ENCODE data around the gene PGGHG. TPM values are rescaled to one million over a fixed set of nuclear protein-coding genes. Genes with fewer than 3 reads are reported as not detected.

The PGGHG gene
- total and polyA plus RNA-seq, 4 donors = 21.6 to 145 (median 87.9) TPM

DNA sequence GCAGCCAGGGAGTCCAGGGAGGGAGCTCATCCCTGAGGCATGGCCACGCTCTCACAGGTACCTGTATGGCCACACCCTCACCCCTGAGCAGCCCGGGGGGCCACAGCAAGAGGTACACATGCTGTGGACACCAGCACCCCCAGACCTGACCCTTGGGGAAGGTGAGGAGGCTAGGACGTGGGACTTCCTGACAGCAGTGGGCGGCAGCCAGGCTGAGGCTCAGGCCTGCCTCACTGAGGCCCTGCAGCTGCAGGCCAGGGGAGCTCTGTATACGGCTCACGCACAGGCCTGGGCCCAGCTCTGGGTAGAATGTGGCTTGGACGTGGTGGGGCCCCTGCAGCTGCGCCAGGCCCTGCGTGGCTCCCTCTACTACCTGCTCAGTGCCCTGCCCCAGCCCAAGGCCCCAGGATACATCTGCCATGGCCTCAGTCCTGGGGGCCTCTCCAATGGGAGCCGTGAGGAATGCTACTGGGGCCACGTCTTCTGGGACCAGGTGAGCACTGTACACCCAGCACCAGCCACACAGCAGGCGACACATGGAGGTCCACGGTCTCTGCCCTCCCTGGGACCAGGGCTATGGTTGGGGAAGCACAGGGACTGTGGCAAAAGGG lies 1.8 kb downstream of the PGGHG start:
- no peak overlapping the region for H3K27ac ChIP-seq (ENCODE audit: low read depth in 1 of 2, low read length in 1 of 2)
- H3K27me3 ChIP-seq (ENCODE audit: control insufficient read depth in 3 of 3, insufficient read depth in 3 of 3, low read length in 2 of 3) = peaks cover 0 to 19% (median 10%) of the 10 kb centered on the region in 3 donors
- peaks cover 0 to 23% (median 0%) of the 10 kb centered on the region in 4 donors for H3K36me3 ChIP-seq (ENCODE audit: control insufficient read depth in 4 of 4, insufficient read depth in 4 of 4, low read length in 4 of 4)
- no peak overlapping the region for H3K9ac ChIP-seq (ENCODE audit: insufficient read depth in 1 of 2, low read length in 2 of 2)
- no peak for ATAC-seq (ENCODE audit: insufficient read depth, low FRiP score)
- TF ChIP-seq, protein P1, sequence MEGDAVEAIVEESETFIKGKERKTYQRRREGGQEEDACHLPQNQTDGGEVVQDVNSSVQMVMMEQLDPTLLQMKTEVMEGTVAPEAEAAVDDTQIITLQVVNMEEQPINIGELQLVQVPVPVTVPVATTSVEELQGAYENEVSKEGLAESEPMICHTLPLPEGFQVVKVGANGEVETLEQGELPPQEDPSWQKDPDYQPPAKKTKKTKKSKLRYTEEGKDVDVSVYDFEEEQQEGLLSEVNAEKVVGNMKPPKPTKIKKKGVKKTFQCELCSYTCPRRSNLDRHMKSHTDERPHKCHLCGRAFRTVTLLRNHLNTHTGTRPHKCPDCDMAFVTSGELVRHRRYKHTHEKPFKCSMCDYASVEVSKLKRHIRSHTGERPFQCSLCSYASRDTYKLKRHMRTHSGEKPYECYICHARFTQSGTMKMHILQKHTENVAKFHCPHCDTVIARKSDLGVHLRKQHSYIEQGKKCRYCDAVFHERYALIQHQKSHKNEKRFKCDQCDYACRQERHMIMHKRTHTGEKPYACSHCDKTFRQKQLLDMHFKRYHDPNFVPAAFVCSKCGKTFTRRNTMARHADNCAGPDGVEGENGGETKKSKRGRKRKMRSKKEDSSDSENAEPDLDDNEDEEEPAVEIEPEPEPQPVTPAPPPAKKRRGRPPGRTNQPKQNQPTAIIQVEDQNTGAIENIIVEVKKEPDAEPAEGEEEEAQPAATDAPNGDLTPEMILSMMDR (IDR thresholded peaks at IDR 0.05; ENCODE audit: control extremely low read depth, extremely low read depth) = no peak
- H3K4me1 ChIP-seq (ENCODE audit: control insufficient read depth in 5 of 5, insufficient read depth in 5 of 5, low read length in 5 of 5) = peaks cover 0 to 12% (median 0%) of the 10 kb centered on the region in 5 donors
- 90 to 91% methylated on average over 13 of the region's 13 CpGs for WGBS, 2 donors
- no peak overlapping the region for H3K4me3 ChIP-seq
- no peaks in the 10 kb centered on the region for H3K9me3 ChIP-seq (ENCODE audit: control insufficient read depth in 4 of 4, insufficient read depth in 3 of 4, low read length in 3 of 4)
- DNase-seq = no peak

DNA sequence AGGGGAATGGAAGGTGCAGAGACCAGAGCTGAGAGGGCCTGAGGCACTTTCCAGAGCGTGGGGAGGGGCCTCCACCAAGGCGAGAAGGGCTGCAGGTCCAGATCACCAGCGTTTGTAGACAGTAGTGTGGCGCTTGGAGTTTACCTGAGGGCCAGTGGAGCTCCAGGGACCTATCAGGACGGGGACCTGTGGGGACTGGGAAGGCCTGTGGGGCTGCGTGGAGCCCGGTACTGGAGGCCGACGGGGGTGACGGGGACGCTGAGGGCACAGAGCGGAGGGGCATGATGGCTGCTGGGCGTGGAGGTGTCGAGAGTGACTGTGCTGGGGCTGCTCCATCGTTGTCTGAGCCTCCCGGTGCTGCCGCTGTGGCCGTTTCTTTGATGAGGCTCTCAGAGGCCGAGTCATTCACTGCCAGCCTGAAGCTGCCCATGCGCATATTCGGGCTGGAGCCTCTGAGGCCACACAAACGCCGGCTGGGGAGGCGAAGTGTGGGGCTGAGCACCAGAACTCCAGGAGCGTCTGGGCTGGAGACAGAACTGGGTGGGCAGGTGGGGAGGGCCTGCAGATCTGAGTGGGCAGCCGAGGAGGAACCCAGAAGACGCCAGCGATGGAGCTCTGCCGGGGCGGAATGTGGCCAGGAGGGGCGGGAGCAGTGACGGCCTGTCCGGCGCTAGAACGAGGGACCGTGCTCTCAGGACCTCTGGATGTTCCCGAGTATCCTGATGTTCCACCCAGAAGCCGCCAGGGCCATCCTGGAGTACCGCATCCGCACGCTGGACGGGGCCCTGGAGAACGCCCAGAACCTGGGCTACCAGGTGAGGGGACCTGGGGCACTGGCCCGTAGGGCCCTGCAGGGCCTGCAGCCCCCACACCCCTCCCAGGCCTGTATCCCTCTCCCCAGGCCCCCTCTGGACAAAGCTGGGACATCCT lies 2.6 kb downstream of the PGGHG start:
- DNase-seq = no peak
- H3K9me3 ChIP-seq (ENCODE audit: control insufficient read depth in 4 of 4, insufficient read depth in 3 of 4, low read length in 3 of 4) = no peaks in the 10 kb centered on the region
- H3K9ac ChIP-seq (ENCODE audit: insufficient read depth in 1 of 2, low read length in 2 of 2) = no peak overlapping the region
- TF ChIP-seq, protein P1 (IDR thresholded peaks at IDR 0.05; ENCODE audit: control extremely low read depth, extremely low read depth) = no peak
- H3K4me3 ChIP-seq = no peak overlapping the region
- no peak overlapping the region for H3K27ac ChIP-seq (ENCODE audit: low read depth in 1 of 2, low read length in 1 of 2)
- no peak for ATAC-seq (ENCODE audit: insufficient read depth, low FRiP score)
- peaks cover 0 to 12% (median 0%) of the 10 kb centered on the region in 5 donors for H3K4me1 ChIP-seq (ENCODE audit: control insufficient read depth in 5 of 5, insufficient read depth in 5 of 5, low read length in 5 of 5)
- H3K27me3 ChIP-seq (ENCODE audit: control insufficient read depth in 3 of 3, insufficient read depth in 3 of 3, low read length in 2 of 3) = peaks cover 0 to 13% (median 10%) of the 10 kb centered on the region in 3 donors
- H3K36me3 ChIP-seq (ENCODE audit: control insufficient read depth in 4 of 4, insufficient read depth in 4 of 4, low read length in 4 of 4) = peaks cover 0 to 23% (median 0%) of the 10 kb centered on the region in 4 donors
- WGBS, 2 donors = 92 to 95% methylated on average over 44 of the region's 44 CpGs

DNA sequence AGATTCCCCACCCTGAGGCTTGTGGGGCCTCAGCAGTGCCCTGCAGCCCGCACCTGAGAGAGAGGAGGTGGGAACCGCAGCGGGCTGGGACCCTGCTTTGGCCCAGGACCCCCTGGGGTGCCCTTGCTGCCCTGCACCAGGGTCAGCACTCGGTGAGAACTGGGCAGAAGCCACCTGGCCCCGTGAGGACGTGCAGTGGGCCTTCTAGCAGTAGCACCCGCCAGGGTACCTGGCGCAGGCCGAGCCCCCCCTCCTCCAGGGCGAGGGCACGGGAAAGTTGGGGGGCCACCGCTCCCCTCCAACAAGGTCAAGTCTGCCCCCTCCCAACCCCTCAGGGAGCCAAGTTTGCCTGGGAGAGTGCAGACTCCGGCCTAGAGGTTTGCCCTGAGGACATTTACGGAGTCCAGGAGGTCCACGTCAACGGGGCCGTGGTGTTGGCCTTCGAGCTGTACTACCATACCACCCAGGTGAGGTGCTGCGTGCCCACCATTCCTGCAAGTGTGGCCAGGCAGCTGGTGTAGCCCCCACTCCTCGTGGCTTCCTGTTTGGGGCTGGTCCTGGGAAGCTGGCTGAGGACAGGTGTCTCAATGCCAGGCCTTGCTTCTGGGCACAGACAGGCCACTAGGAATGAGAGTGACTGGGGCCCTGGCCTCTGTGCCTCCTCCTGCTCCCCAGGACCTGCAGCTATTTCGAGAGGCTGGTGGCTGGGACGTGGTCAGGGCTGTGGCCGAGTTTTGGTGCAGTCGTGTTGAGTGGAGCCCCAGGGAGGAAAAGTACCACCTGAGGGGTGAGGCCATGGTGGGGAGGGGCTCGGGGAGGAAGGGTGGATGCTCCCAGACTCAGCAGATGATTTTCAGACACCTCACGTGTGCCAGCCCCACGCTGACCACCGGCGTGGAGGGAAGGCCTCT lies 3.5 kb downstream of the PGGHG start:
- TF ChIP-seq, protein P1 (IDR thresholded peaks at IDR 0.05; ENCODE audit: control extremely low read depth, extremely low read depth) = no peak
- peaks cover 0 to 8% (median 5%) of the 10 kb centered on the region in 3 donors for H3K27me3 ChIP-seq (ENCODE audit: control insufficient read depth in 3 of 3, insufficient read depth in 3 of 3, low read length in 2 of 3)
- no peak overlapping the region for H3K27ac ChIP-seq (ENCODE audit: low read depth in 1 of 2, low read length in 1 of 2)
- peaks cover 0 to 12% (median 0%) of the 10 kb centered on the region in 5 donors for H3K4me1 ChIP-seq (ENCODE audit: control insufficient read depth in 5 of 5, insufficient read depth in 5 of 5, low read length in 5 of 5)
- ATAC-seq (ENCODE audit: insufficient read depth, low FRiP score) = no peak
- peaks cover 0 to 23% (median 0%) of the 10 kb centered on the region in 4 donors for H3K36me3 ChIP-seq (ENCODE audit: control insufficient read depth in 4 of 4, insufficient read depth in 4 of 4, low read length in 4 of 4)
- no peak overlapping the region for H3K4me3 ChIP-seq
- no peak for DNase-seq
- H3K9ac ChIP-seq (ENCODE audit: insufficient read depth in 1 of 2, low read length in 2 of 2) = no peak overlapping the region
- 94% methylated on average over 29 of the region's 29 CpGs for WGBS, 2 donors
- no peaks in the 10 kb centered on the region for H3K9me3 ChIP-seq (ENCODE audit: control insufficient read depth in 4 of 4, insufficient read depth in 3 of 4, low read length in 3 of 4)

Data from lung (tissue), 12 donors.